Activated gamma-delta T cell treated with Interleukin-2 at 50 U/mL for 16 hours (primary cell): ENCODE measurements around the gene KIAA1217.

Experiments
- DNase-seq: peaks from one replicate; pipeline ENCODE4 v3.0.0-alpha.2; 2020

The KIAA1217 gene

DNA sequence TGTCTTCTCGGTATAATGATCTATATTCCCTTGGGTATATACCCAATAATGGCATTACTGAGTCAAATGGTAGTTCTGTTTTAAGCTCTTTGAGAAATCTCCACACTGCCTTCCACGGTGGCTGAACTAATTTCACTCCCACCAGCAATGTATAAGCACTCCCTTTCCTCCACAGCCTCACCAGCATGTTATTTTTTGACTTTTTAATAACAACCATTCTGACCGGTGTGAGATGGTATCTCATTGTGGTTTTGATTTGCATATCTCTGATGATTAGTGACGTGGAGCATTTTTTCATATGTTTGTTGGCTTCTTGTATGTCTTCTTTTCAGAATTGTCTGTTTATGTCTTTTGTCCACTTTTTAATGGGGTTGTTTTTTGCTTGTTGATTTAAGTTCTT is 33.6 kb downstream of the KIAA1217 start:
- no peak for DNase-seq

DNA sequence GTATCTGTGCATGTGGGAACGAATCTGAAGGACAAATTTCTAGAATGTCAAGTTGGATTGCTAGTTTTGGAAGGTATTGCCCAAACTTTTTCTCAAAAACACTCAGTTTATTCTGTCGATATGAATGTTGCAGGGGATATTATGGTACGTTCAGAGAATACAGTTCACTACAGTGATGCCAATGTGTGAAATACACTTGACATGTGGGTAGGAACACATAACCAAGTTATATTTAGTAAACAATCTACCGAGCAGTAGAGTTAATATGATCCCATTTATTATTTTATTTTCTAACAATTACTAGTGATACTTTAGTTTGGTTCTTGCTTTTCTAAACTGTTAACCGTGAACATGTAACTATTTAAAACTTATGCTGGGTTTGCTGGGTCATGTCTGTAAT is 37.4 kb downstream of the KIAA1217 start:
- DNase-seq, result no peak

DNA sequence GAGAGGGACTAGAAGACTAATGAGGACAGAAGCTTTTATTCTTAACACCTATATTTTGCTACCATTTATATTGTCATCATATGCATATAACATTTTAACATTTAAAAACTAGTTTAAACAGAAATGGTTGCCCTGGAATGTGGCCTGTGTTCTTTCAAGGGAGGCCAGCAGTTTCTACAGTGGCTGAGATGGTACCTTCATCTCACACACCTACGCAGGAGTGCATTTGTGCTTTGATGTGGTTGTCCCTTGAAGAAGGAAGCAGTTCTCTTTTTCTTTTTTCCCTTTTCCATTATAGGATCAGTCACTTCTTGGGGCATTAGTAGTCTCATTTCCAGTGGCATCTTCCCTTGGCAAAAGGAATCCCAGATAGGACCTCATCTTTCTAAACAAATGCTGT is 38.9 kb downstream of the KIAA1217 start:
- DNase-seq, result no peak

DNA sequence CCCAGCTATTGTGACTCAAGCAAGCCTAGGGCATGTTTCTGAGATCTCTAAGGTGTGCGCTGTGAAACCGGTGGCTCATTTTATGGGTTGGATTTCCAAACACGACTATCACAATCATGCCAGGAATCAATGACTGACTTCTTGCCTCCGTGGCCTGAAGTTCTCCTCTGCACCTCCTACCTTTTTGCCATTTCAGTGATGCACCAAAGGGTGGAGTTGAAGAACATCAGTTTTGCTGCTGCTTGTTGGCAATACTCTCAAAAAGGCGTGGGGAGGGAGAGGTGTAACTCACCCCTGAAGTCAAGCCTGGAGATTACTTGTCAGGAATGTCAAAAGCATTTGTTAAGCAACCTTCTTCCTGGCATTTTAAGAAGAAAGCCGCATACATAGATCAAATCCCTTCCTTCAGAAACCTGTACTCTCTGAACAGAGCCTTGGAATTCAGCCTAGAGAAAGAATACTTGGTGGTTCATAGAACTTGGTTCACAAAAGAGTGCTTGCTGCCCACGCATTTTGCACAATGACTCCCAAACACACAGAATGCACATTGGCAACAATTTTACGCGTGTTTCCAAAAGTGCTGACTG is 41.0 kb downstream of the KIAA1217 start:
- no peak for DNase-seq

DNA sequence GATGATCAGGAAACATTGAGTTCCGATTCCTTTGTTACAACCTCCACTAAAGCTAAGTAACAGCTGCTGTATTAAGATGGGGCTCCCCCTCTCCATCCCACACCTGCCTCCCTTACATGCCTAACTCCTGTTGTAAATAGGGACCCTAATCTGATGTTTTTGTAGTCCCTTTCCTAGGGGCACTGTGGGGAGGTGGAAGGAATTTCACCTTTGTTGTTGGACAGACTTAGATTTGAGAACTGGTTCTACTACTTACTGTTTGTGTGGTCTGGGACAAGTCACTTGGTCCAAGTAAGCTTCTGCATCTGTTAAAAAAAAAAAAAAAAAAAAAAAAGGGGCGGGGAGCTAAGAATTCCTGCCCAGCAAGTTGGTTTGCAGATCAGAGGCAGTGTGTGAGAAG is 42.6 kb downstream of the KIAA1217 start:
- DNase-seq, result no peak

DNA sequence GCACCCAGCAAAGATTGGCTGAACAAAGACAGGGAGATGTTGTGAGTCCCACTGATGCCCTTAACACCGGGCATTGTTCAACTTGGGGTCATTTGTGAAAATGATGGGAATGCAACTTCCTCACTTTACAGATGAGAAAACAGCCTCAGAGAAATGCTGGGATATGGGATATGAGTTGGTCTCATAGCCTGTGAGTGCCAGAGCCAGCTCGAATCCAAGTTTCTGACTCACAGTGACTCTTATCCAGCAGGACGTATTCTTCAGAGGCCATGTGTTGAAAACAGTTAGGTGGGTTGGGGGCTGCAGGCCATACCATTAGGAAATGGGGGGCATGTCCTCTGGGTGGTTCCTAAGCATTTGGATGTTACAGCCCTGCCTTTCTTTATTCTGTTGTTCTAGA is 45.2 kb downstream of the KIAA1217 start:
- no peak for DNase-seq

DNA sequence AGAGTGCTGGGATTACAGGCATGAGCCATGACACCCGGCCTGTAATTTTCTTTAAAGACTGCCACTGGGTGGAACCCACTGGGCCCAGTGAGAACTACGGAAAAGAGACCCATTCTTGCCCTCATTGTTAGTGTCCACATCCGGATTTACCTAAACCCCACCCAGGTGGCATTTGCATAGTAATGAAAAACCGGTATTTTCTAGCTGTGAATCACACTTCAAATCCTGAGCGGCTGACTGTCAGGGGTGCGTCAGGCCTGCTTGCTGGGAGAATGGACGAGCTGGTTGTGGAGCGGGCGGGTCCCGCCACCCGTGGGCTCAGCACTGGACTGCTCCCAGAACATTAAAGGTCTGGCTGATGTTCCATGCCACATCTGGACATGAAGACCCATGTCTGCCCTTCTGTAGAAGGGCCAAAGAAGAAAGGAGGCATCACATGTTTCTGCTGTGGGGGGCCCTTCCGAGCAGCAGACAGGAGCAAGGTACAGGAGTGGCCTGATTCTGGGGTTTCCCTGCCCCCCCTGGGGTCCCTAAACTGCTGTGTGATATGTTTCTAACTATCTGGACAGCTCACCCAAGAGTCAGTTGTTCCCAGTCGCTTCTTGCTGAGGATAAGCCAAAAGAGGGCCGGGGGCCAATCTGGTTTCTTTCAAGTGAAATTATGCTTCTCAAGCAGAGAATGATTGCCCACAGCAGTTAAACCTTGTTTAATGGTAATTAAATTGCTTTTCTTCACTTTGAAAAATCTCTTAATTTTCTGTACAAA is 46.4 kb downstream of the KIAA1217 start:
- no peak for DNase-seq

DNA sequence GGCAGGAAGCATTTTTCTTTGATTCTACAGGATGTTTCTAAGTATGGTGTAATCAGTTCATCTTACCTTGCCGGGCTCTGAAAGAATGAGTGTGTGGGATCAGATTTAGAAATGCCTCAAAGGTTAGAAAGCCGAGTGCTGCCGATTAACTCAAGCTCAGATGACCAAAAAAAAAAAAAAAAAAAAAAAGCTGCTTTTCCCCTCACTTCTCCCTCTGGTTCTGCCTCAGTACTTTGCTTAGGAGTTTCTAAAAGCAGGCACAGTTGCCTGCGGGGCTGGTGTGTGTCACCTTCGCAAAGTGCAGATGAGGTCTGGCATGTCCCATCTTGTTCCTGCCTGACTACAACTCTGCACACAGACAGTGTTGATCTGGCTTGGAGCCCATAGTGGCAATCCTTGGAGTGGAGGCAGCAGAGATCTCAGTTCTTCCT is 47.0 kb downstream of the KIAA1217 start:
- no peak for DNase-seq

DNA sequence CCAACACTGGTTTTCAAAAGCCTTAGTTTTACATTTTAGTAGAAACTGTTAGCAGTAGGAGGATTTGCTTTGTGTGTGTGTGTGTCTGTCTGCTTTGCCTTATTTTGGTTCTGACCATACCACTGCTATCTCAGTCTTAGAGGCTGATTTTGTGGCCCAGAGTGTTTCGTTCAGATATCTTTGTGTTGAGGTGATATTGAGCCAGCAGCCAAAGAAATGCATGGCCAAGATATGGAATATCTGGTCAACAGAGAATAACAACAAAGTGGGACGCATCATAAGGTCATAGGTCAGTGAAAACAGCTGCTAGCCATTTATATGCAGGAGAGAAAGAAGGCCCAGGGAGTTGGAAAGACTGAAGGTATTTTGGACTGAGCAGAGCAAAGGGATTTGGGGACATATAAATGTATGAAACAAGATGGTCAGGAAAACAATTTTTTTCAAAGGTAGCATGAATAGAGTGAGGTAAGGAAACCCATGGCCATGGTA is 47.7 kb downstream of the KIAA1217 start:
- DNase-seq, result no peak

DNA sequence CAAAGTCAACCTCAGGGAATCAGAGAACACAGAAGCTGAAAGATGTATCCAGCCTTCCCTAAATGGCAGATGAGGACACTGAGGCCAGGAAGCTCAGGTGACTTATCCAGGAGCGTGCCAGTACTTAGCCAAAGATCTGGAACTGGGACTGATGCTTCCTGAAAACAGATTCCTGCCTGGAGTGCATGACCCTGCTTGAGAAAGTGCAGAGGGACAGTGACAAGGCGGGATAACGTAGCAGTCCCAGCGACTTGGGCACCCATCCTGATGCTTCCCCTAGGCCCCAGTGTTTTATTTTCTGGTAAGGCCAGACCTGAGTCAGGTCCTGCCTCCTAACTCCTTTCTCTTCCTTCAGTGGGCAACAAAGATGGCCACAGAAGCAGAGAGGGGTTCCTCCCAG is 48.6 kb downstream of the KIAA1217 start:
- DNase-seq, result no peak

DNA sequence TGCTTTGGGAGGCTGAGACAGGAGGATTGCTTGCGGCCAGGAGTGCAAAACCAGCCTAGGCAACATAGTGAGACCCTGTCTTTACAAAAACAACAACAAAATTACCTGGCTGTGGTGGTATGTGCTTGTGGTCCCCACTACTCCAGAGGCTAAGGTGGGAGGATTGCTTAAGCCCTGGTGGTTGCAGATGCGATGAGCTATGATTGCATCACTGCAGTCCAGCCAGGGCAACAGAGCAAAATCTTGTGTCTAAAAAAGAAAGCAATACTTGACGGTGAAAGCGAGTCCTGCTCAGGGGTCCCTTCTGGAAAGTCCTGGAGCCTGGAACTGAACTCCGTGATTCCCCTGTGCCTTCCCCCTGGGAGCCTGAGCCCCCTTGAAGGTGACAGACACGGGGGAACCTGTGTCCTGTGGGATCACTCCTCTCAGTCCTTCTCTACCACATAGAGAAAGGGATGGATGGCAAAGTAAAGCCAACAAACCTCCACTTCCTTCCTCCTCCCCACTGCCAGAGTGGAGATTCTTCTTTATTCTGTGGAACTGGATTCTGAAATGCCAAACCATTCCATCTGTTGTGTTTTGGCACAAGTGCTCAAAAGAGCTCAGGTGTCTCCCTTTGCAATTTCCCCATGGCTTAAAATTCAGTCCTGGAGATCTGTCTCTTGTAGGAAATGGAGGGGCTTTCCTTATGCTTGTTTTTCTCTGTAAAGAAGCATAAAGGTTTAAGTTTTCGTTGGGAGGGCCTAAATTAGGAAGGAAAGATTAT is 50.6 kb downstream of the KIAA1217 start:
- no peak for DNase-seq

DNA sequence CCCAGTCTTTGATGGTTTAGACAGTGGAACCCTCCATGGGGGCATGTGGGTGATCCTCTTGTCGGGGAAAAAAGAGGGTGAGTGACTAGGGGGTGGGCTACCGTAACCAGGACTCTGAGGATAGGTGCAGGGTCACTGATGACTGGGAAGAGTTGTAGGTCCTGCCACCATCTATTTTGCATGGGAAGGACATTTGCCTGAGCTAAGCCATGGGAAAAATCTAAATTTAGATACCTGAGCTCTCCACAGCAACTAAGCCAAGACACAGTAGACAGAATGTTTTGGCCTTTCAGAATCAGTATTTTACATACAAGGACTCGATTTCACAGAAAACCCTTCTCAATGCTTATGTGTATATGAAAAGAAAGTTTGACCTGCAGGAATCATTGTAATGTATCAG is 52.7 kb downstream of the KIAA1217 start:
- DNase-seq, result no peak

DNA sequence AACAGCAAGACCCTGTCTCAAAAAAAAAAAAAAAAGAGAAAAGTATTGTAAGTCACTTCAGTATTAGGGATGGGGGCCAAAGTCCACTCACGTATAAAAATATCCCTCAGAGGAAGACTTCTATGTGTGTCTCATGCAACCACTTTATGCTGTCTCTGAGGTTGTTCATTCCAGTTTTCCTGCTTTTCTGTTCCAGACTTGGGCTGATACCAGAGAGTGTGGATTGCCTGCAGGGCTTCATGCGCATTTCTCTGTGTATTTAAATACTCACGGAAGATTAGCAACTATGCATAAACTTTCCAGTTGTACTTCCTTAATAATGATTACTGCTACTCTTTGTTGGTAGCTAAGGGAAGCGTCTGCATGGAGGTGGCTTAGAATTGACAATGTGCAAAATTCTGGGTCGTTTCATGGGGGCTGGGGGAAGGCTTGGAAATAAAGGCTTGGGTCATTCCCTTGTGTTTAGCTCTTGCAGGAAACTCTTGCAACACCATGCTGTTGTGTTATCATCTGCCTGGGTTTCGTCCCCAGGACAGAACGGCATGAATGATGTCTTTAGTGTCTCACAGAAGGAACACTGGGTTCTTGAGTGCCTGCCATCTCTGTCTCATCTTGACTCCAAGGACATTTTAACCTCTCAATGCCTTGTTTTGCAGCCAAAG is 54.1 kb downstream of the KIAA1217 start:
- no peak for DNase-seq

DNA sequence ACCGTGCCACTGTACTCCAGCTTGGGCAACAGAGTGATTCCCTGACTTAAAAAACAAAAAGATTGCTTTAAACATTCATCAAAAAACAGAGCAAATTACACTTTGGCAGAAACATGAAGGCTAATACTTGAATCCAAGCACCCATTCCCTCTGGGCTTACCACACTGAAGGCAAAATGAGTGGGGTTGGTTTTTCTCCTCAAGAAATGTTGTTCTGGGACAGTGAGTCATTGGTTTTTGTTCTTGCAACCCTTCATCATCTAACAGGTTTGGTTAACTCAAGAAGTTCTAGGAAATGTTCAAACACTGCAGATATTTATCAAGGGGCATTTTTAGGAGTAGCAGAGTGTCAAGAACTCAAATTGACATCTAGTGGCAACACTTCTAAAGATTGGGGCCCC is 60.5 kb downstream of the KIAA1217 start:
- DNase-seq, result no peak

DNA sequence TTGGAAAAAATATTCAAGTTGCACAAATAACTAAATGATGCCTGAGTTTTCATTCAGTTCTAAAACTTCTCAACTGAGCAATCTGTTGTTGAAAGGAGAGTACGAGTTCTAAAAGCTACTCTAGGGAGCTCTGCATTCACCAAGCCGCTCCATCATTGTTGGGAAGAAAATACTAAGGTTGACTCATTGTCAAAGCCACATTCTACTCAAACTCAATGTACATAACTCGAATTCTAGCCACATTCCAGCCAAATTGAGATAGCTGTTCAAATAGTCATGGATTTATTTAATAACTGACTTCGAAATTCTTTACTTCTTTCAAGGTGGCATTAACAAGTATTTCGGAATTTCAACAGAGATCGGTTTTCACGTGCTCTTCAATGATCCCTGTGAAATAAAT is 63.4 kb downstream of the KIAA1217 start:
- DNase-seq, result no peak

DNA sequence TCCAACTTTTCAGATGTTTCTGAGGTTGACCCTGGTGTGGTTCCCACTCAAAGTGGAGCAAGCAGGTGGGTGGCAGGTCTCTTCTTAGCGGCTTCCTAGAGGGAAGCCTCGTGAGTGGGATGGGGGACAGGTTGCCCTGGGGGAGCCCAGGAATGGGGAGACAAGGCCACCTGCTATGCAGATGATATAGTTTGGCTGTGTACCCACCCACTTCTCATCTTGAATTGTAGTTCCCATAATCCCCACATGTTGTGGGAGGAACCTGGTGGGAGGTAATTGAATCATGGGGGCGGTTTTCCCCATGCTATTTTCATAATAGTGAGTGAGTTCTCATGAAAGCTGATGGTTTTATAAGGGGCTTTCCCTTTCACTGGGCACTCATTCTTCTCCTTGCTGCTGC is 68.3 kb downstream of the KIAA1217 start:
- DNase-seq, result no peak

DNA sequence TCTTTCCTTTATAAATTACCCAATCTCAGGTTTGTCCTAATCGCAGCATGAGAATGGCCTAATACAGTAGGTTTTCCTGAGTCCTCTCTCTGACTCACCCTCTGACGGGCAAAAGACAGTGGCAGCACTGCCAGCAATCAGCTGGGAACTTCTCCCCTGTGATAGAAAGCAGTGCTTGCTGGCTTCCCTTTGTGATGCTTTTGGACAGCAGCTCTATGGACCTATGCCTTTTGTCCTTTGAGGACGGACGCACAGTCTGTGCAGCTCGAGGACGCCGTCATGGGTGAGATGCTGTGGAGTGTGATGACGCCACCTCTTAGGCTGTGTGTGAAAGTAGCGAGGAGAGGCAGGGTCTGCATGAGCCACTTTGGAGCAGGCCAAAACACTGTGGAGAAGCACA is 68.8 kb downstream of the KIAA1217 start:
- no peak for DNase-seq

DNA sequence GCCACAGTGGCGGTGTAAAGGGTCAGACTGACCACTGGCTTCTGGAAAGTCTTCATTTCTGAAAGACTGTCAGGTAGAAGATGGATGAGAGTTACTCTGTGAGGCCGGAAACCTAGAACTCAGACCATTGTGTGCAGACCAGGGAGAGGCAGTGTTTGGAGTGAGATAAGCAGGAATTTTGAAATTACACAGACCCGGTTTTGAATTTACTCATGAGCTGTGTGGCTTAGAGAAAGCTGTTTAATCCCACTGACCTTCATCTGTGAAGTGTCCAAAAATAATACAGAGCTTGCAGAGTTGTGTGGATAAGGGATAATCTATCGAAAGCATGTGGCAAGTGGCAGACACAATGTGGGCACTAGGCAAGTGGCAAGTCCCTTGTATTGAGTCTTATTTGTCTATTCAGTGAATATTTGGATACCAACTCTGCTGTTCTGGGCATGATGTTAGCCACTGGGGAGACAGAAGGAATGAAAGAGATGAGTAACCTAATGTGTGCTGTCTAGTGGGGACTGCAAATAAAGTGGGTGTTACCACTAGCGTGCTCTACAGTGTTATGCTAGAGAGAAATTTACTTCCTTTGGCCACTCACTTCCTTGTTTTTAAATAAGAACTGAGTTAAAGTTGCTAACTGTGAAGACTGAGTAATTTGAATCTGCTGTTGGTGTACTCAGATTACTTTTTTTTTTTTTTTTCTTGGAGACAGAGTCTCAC is 69.4 kb downstream of the KIAA1217 start:
- no peak for DNase-seq

DNA sequence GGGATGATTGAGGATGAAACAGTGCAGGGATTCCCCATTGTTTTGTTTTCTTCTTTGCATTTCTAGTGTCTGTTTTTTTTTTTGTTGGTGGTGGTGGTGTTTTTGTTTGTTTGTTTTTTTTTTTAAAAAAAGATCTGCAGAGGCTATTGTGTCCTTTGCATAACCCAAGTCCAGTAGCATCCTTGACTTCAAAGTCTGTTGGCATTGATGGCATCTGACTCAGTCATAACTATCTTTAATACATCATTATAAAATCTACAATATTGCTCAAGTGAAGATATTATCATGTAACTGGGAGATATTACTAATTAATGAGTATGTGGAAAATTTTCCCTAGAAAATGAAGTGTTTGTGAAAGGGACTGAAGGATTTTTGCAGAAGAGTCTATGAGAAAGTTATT is 70.2 kb downstream of the KIAA1217 start:
- DNase-seq, result no peak

DNA sequence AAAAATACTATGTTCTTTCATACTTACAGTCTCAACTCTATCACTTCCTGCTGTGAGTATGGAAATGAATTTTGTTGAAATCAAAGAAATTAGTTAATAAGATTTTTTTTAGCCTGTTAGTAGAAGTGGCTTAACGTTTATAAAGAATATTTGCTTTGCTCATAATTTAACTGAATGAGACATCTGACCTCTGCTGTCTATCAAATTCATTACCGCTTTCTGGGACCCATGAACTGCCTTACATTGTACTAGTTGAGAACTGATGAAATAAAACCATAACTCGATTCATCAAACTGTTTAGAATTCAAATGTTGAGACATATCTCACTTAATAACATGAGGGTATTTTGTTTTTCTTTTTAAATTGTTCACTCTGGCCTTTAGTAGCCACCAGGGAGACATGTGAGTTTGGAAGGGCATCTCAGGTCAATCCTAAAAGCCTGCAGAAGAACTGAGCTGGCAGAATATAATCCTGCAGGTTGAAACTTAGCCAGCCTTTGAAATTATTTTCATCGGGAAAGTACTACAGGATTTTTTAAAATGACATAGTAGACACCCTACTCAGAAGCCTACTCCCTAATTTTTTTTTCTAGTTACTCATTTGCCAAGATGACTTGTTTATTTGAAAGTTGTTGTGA is 78.7 kb downstream of the KIAA1217 start:
- no peak for DNase-seq

DNA sequence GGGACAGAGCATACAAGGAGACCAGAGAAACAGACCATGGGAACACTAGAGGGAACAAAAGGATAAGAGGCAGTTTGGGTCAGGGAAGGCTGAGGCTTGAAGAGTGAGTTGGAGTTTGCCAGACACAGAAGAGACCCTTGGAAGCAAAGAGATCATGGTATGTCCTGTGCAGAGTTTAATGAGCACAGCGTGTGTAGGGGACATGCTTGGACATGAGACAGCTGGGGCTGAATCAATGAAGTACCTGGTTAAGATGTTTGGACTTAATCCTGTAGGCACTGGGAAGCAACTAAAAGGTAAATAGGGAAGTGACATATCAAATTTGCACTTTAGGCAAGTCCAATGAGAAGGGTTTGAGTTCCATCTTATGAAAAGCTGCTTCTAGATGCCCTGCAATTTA is 79.6 kb downstream of the KIAA1217 start:
- no peak for DNase-seq

DNA sequence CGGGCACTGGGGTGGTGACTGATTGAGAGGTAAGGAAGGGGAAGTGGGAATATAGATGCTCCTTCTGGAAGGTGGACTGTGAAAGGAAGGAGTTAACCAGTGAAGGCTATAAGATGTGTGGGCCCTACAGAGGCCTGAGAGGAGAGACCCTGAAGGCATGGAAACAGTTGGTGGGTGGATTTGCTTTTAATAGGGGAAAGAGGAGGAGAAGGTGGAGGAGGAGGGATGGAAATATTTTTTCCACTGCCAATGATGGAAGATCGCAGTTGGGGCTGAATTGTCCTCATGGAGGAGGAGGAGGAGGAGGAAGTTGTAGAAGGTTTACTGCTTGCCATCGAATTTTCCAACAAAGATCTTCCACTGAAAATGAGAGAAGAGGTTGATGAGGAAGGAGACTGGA is 80.3 kb downstream of the KIAA1217 start:
- no peak for DNase-seq
